CD14-positive monocyte (primary cell): Measurements from ENCODE around the gene G6PC3. TPM values are rescaled to one million over a fixed set of nuclear protein-coding genes. Genes with fewer than 3 reads are reported as not detected.

Experiments used
- DNase-seq, 3 donors: peaks; one replicate each; pipeline ENCODE4 v3.0.0-alpha.2; 2011 to 2022
- H2AFZ ChIP-seq: 2 replicates; pipeline ENCODE4 v1.6.0; 2012; ENCODE audit warnings: mild to moderate bottlenecking, low read depth, low read length, inconsistent platforms; ENCODE audit not compliant: insufficient read depth, poor library complexity, severe bottlenecking
- H3K27ac ChIP-seq, 2 donors: 1 replicate in 1 of 2; 2 replicates in 1 of 2; pipeline ENCODE4 v1.5.1; 2012 to 2013; ENCODE audit warnings: low read length in 2 of 2, control low read depth in 1 of 2, inconsistent platforms in 1 of 2, low read depth in 1 of 2, mild to moderate bottlenecking in 1 of 2
- H3K27me3 ChIP-seq, 2 donors: one replicate each; pipeline versions ENCODE4 v1.6.0 to v1.6.1; 2011 to 2013; ENCODE audit warnings: low read length in 2 of 2; ENCODE audit not compliant: control insufficient read depth in 2 of 2, insufficient read depth in 2 of 2
- H3K36me3 ChIP-seq, 2 donors: replicated peaks in 1 of 2; 1 replicate in 1 of 2; 2 replicates in 1 of 2; pipeline versions ENCODE4 v1.5.1 to v1.6.1; 2012 to 2013; ENCODE audit warnings: low read length in 2 of 2, control low read depth in 1 of 2, inconsistent platforms in 1 of 2, mild to moderate bottlenecking in 1 of 2; ENCODE audit not compliant: insufficient read depth in 2 of 2, control insufficient read depth in 1 of 2
- H3K4me1 ChIP-seq, 2 donors: 1 replicate in 1 of 2; 2 replicates in 1 of 2; pipeline versions ENCODE4 v1.5.1 to v1.6.1; 2012 to 2013; ENCODE audit warnings: low read length in 2 of 2, control low read depth in 1 of 2, inconsistent platforms in 1 of 2, mild to moderate bottlenecking in 1 of 2, moderate library complexity in 1 of 2; ENCODE audit not compliant: insufficient read depth in 2 of 2, control insufficient read depth in 1 of 2
- H3K4me2 ChIP-seq: replicated peaks from 2 replicates; pipeline ENCODE3; 2012; ENCODE audit warnings: low read length, moderate library complexity, mild to moderate bottlenecking; ENCODE audit not compliant: poor library complexity, severe bottlenecking; ENCODE audit errors: extremely low read depth
- H3K4me3 ChIP-seq, 3 experiments: fragments of 200-600 bp in 1 of 3; sonication (generic) in 1 of 3; replicated peaks in 1 of 3; 1 replicate in 2 of 3; 2 replicates in 1 of 3; pipeline ENCODE4 v1.5.1; 2011 to 2013; ENCODE audit warnings: low read length in 3 of 3, mild to moderate bottlenecking in 3 of 3, control low read depth in 2 of 3, low read depth in 2 of 3, inconsistent platforms in 1 of 3, moderate library complexity in 1 of 3
- H3K79me2 ChIP-seq: 2 replicates; pipeline ENCODE4 v1.6.0; 2012; ENCODE audit warnings: mild to moderate bottlenecking, control low read depth, inconsistent platforms, low read length, moderate library complexity; ENCODE audit not compliant: insufficient read depth
- H3K9ac ChIP-seq: 2 replicates; pipeline ENCODE4 v1.6.0; 2017; ENCODE audit warnings: low read length, mild to moderate bottlenecking; ENCODE audit not compliant: insufficient read depth, poor library complexity, severe bottlenecking
- H3K9me3 ChIP-seq, 2 donors: replicated peaks in 1 of 2; 1 replicate in 1 of 2; 2 replicates in 1 of 2; pipeline versions ENCODE4 v1.5.1 to v1.6.1; 2012 to 2013; ENCODE audit warnings: low read length in 2 of 2, control low read depth in 1 of 2; ENCODE audit not compliant: control insufficient read depth in 1 of 2, insufficient read depth in 1 of 2
- H4K20me1 ChIP-seq: 2 replicates; pipeline ENCODE4 v1.6.0; 2012; ENCODE audit warnings: mild to moderate bottlenecking, low read length, control low read depth, moderate library complexity; ENCODE audit not compliant: insufficient read depth
- H3K27ac Mint-ChIP-seq, 7 donors: one replicate each; pipeline ENCODE4 v1.8.0; 2020; ENCODE audit warnings: mild to moderate bottlenecking in 7 of 7, mixed read lengths in 7 of 7, moderate library complexity in 6 of 7, inconsistent platforms in 2 of 7
- H3K27me3 Mint-ChIP-seq, 3 donors: one replicate each; pipeline ENCODE4 v1.8.0; 2021 to 2022; ENCODE audit warnings: low read depth in 3 of 3, mild to moderate bottlenecking in 3 of 3, mixed read lengths in 3 of 3, moderate library complexity in 3 of 3, inconsistent platforms in 1 of 3
- H3K36me3 Mint-ChIP-seq, 2 donors: one replicate each; pipeline ENCODE4 v1.8.0; 2020; ENCODE audit warnings: mixed read lengths in 2 of 2, inconsistent platforms in 1 of 2, mild to moderate bottlenecking in 1 of 2
- H3K4me1 Mint-ChIP-seq: one replicate; pipeline ENCODE4 v1.8.0; 2020; ENCODE audit warnings: mild to moderate bottlenecking, mixed read lengths
- H3K4me3 Mint-ChIP-seq, 2 donors: one replicate each; pipeline ENCODE4 v1.8.0; 2020; ENCODE audit warnings: mild to moderate bottlenecking in 2 of 2, mixed read lengths in 2 of 2, moderate library complexity in 1 of 2
- H3K9me3 Mint-ChIP-seq, 7 donors: one replicate each; pipeline ENCODE4 v1.8.0; 2020 to 2022; ENCODE audit warnings: mixed read lengths in 7 of 7, mild to moderate bottlenecking in 6 of 7, moderate library complexity in 6 of 7, inconsistent platforms in 2 of 7
- CTCF ChIP-seq: fragments of 200-600 bp; IDR thresholded peaks from one replicate; pipeline ENCODE4 v1.8.0; 2022; ENCODE audit warnings: antibody characterized with exemption, mild to moderate bottlenecking
- WGBS: methylation state at CpG from one replicate; pipeline ENCODE4 v1.1.5; 2013; ENCODE audit warnings: missing lambda C conversion rate; ENCODE audit not compliant: insufficient coverage; 5-methylcytosine and 5-hydroxymethylcytosine counted together
- intact Hi-C, 2 donors: fragments of 100-400 bp; cut with micrococcal nuclease; formaldehyde crosslinking; loops; one replicate each; pipeline versions ENCODE4 v1.15.0 to v1.15.1; 2023
- polyA plus RNA-seq, 3 donors: library from polyadenylated mRNA; depleted of rRNA in 1 of 3; unstranded in 2 of 3; stranded (reverse) in 1 of 3; fragments of 300-500 nt in 2 of 3; fragments of >200 nt in 1 of 3; fragmentation: Illumina TruSeq in 2 of 3; gene quantifications; 1 replicate in 2 of 3; 2 replicates in 1 of 3; pipeline ENCODE4 v1.2.3, GENCODE V29; 2012 to 2021

The G6PC3 gene
- polyA plus RNA-seq, 3 donors, result 38.0 to 46.4 (median 42.4) TPM

- no peak for DNase-seq
- peaks cover 40% of the 10 kb centered on the region for H3K4me1 Mint-ChIP-seq
- peak overlapping the region in 2 of 7 donors; percentile 42 to 77 for H3K27ac Mint-ChIP-seq
- Histone ChIP-seq H3K36me3 (peaks cover 27 to 54% of the 10 kb centered on the region in 2 donors), H3K9me3 (no peaks in the 10 kb centered on the region), H4K20me1 (peaks cover 100% of the 10 kb centered on the region), H3K4me3 (no peak overlapping the region), H3K4me1 (peaks cover 24 to 35% of the 10 kb centered on the region in 2 donors), H3K4me2 (no peak overlapping the region), H3K9ac (no peak overlapping the region), H2AFZ (no peak overlapping the region), H3K27me3 (no peaks in the 10 kb centered on the region), H3K27ac (no peak overlapping the region), H3K79me2 (peaks cover 34% of the 10 kb centered on the region)
- H3K9me3 Mint-ChIP-seq, result no peaks in the 10 kb centered on the region
- TF ChIP-seq CTCF, result peak; percentile 78
- H3K36me3 Mint-ChIP-seq, result peaks cover 63 to 64% of the 10 kb centered on the region in 2 donors
- intact Hi-C loops, result no loop called here
- peaks cover 0 to 2% (median 2%) of the 10 kb centered on the region in 3 donors for H3K27me3 Mint-ChIP-seq
- H3K4me3 Mint-ChIP-seq, result no peak overlapping the region
- WGBS, result 69% methylated on average over 7 of the region's 11 CpGs
Measured at GRCh38 chr17:44115585-44116415, 45.3 kb downstream of the G6PC3 start.

GRCh38 chr17:44117351-44117750 lies 46.8 kb downstream of the G6PC3 start:
- Histone ChIP-seq H4K20me1 (peaks cover 99% of the 10 kb centered on the region), H3K4me1 (peaks cover 18 to 33% of the 10 kb centered on the region in 2 donors), H2AFZ (no peak overlapping the region), H3K4me3 (no peak overlapping the region), H3K27ac (no peak overlapping the region), H3K9me3 (no peaks in the 10 kb centered on the region), H3K27me3 (no peaks in the 10 kb centered on the region), H3K4me2 (no peak overlapping the region), H3K36me3 (peaks cover 27 to 54% of the 10 kb centered on the region in 2 donors), H3K79me2 (peaks cover 47% of the 10 kb centered on the region), H3K9ac (no peak overlapping the region)
- WGBS, result 97% methylated on average over 14 of the region's 18 CpGs
- H3K4me1 Mint-ChIP-seq, result peaks cover 36% of the 10 kb centered on the region
- no peak for TF ChIP-seq CTCF
- intact Hi-C loops, result no loop called here
- H3K9me3 Mint-ChIP-seq, result no peaks in the 10 kb centered on the region
- H3K27me3 Mint-ChIP-seq, result peaks cover 0 to 3% (median 0%) of the 10 kb centered on the region in 3 donors
- H3K27ac Mint-ChIP-seq, result no peak overlapping the region
- DNase-seq, result no peak
- peaks cover 62 to 67% of the 10 kb centered on the region in 2 donors for H3K36me3 Mint-ChIP-seq
- H3K4me3 Mint-ChIP-seq, result no peak overlapping the region
